PFSK-1 (cell line): ENCODE results near the gene KHDC3L.

ENCODE experiments used
- POLR2AphosphoS5 ChIP-seq: IDR thresholded peaks from 2 replicates; pipeline ENCODE4 v1.6.1; 2012; ENCODE audit warnings: low read depth, mild to moderate bottlenecking, control low read depth, low read length, moderate library complexity
- SIN3A ChIP-seq: IDR thresholded peaks from 2 replicates; pipeline ENCODE4 v1.6.1; 2012; ENCODE audit warnings: mild to moderate bottlenecking, low read length, moderate library complexity, borderline replicate concordance; ENCODE audit not compliant: insufficient read depth
- TAF1 ChIP-seq: IDR thresholded peaks from 2 replicates; pipeline ENCODE4 v1.6.1; 2012; ENCODE audit warnings: low read length, control low read depth, borderline replicate concordance; ENCODE audit not compliant: insufficient read depth
- TF ChIP-seq, protein P1 (sequence below), 2 experiments: IDR thresholded peaks; 2 replicates each; pipeline versions ENCODE4 v1.6.1 to v1.8.0; 2011 to 2012; ENCODE audit warnings: low read depth in 2 of 2, low read length in 2 of 2, control low read depth in 1 of 2, inconsistent platforms in 1 of 2, mild to moderate bottlenecking in 1 of 2, moderate library complexity in 1 of 2; ENCODE audit not compliant: insufficient read depth in 1 of 2

DNA sequence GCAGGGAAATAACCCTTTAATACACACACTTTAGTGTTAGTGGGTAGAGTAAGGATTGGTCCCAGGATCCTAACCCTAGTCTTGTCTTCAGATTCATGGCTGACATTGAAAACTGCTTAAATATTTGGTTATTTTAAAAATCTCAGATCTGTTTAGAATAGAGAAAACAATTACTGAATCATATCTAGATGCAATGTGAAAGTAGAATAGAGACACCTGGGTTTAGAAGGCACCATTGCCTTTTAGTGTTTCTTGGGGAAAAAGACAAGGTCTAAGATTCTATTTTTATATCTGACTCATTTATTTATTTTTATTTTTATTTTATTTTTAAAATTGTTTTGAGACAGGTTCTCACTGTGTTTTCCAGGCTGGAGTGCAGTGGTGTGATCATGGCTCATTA is 38.2 kb downstream of the KHDC3L start:
- TF ChIP-seq, protein P1, sequence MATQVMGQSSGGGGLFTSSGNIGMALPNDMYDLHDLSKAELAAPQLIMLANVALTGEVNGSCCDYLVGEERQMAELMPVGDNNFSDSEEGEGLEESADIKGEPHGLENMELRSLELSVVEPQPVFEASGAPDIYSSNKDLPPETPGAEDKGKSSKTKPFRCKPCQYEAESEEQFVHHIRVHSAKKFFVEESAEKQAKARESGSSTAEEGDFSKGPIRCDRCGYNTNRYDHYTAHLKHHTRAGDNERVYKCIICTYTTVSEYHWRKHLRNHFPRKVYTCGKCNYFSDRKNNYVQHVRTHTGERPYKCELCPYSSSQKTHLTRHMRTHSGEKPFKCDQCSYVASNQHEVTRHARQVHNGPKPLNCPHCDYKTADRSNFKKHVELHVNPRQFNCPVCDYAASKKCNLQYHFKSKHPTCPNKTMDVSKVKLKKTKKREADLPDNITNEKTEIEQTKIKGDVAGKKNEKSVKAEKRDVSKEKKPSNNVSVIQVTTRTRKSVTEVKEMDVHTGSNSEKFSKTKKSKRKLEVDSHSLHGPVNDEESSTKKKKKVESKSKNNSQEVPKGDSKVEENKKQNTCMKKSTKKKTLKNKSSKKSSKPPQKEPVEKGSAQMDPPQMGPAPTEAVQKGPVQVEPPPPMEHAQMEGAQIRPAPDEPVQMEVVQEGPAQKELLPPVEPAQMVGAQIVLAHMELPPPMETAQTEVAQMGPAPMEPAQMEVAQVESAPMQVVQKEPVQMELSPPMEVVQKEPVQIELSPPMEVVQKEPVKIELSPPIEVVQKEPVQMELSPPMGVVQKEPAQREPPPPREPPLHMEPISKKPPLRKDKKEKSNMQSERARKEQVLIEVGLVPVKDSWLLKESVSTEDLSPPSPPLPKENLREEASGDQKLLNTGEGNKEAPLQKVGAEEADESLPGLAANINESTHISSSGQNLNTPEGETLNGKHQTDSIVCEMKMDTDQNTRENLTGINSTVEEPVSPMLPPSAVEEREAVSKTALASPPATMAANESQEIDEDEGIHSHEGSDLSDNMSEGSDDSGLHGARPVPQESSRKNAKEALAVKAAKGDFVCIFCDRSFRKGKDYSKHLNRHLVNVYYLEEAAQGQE (IDR thresholded peaks at IDR 0.05; ENCODE audit: insufficient read depth in 1 of 2, low read depth in 2 of 2, low read length in 2 of 2) = no peak
- TF ChIP-seq SIN3A (no peak), TAF1 (no peak), POLR2AphosphoS5 (no peak)
